NCI-H69 (cell line): Measurements from ENCODE around the gene MYLK.
"Not testable (repeated sequence)": the region's sequence is repeated elsewhere in the genome, so short reads cannot be mapped to it uniquely, and the experiment has no call there.

Experiments used
- DNase-seq: peaks from one replicate; lab custom pipeline; 2025; lab: John Stamatoyannopoulos, UW

The MYLK gene

DNA sequence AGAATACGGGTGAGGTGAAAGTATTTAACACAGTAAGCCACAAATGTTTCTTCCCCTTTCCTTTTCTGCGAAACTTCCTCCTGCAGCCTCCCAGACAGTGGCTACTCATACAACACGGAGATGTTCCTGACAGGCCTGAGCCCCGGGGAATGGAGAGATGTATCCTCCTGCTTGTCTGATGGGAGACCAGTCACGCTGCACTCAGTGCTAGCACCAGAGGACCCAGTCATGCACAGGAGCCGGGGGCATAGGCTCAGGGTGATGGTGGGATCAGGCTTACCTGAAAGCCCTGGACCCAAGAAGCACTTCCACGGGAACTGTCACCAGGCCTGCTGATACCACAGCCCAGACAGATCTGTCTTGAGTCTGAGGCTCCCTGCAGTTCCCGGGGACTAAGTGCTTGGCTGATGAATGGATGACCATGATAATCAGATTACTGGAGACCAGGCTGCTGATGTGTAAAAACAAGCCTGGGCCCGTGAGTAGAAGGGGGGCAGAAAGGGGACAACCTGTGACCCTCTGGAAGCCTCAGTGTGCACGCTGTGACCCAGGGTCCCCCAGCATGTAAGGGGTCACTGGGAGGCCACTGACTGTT is 162.9 kb downstream of the MYLK start:
- DNase-seq, result not testable (repeated sequence)

DNA sequence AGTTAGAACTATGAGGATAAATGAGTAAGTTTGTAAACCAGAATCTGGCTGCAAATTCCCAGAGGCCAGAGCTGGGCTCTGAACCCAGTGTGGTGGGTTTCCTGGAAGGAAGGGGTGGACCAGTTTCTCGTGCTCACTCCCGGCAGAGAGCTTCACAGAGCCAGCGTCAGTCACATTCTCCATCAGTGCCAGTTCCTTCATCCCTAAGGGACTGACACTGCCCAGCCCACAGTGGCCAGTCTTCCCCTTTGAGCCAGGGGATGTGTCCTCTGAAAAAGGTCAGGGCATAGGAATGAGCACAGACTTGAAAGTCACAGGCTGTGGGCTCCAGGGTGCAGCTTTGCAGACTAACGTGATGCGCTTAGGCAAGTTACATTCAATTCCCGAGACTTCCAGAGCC is 163.5 kb downstream of the MYLK start:
- DNase-seq, result no peak

- peak; percentile 16 for DNase-seq
Measured at GRCh38 chr3:123719862-123720453, 164.2 kb downstream of the MYLK start.

GRCh38 chr3:123719061-123719756 is 164.9 kb downstream of the MYLK start:
- peak; percentile 58 for DNase-seq

- DNase-seq, result no peak
Measured at GRCh38 chr3:123718108-123718507, 166.0 kb downstream of the MYLK start.

DNA sequence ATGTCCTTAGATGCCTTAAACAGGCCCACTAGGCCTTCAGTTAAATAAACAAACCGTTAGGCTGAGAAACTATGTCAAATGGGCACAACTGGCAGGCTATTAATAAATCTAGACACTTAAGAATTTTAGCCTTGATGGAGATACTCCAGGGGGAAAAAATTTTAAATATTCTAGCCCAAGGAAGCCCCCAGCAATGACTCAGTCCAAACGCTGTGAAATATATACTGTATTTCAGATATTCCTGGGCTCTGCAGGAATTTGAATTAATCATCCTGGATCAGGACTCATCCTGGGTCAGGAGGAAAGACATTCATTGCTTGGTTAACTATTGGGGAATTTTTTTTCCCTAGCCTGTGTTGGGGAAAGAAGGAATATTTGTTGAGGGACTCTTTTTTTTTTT is 166.7 kb downstream of the MYLK start:
- not testable (repeated sequence) for DNase-seq

- DNase-seq, result peak; percentile 58
Measured at GRCh38 chr3:123716411-123716810, 167.7 kb downstream of the MYLK start.

GRCh38 chr3:123713211-123713610 is 170.9 kb downstream of the MYLK start:
- DNase-seq, result no peak

GRCh38 chr3:123712077-123712860 is 171.9 kb downstream of the MYLK start:
- DNase-seq, result no peak

DNA sequence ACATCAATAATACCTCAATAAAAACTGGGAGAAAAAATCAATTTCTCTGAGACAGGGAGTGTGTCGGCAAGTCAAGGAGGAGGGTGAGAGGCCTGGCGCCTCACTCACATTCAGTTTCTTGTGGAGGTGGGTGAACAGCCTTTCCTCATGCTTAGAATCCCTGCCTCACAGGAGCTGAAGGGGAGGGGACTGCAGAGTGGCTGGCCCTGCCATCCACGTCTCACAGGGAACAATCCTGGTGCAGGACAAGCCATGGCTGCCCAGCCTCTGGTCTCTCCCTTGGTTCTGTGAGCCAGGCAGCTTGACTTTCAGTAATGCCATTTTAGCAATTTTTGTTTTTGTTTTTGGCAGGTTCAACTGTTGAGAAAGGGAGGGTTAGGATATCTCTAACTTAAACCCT is 172.8 kb downstream of the MYLK start:
- DNase-seq, result no peak

GRCh38 chr3:123708531-123708930 is 175.6 kb downstream of the MYLK start:
- DNase-seq, result no peak

DNA sequence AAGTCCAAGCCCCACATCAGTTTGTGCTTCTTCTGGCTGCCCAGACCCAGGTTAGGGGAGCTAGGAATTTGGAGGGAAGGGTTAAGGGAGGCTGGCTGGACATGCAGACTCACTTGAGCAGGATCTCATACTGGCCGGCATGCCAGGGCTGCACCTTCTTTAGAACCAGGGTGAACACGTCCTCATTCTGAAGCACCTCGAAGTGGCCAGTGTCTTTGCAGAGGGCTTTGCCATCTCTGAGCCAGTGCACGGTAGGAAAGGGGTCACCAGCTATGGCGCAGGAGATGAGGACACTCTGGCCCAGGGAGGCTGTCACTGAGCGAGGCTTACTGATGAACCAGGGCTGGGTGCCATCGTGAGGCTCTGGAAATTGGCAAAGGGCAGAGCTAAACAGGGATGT is 176.5 kb downstream of the MYLK start:
- not testable (repeated sequence) for DNase-seq

DNA sequence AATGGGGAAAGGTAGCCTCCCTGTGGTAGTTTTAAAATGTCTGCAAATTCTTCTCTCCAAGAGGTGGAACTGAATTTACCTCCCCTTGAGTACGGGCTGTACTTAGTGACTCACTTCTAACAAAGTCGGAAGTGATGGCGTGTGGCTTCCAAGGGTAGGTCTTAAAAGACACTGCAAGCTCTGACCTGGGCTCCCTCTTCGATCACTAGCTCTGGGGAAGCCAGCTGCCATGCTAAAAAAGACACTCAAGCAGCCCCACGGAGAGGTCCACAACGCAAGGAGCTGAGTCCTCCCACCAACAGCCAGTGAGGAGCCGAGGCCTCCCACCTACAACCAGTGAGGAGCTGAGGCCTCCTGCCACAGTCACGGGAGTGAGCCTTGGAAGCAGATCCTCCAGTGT is 177.3 kb downstream of the MYLK start:
- DNase-seq, result no peak

- no peak for DNase-seq
Measured at GRCh38 chr3:123705488-123706285, 178.4 kb downstream of the MYLK start.

- DNase-seq, result not testable (repeated sequence)
Measured at GRCh38 chr3:123703663-123704062, 180.5 kb downstream of the MYLK start.

- no peak for DNase-seq
Measured at GRCh38 chr3:123702720-123703119, 181.4 kb downstream of the MYLK start.

- peak; percentile 64 for DNase-seq
Measured at GRCh38 chr3:123702057-123702456, 182.1 kb downstream of the MYLK start.

GRCh38 chr3:123700791-123701722 is 183.1 kb downstream of the MYLK start:
- no peak for DNase-seq

- no peak for DNase-seq
Measured at GRCh38 chr3:123698813-123699212, 185.3 kb downstream of the MYLK start.

DNA sequence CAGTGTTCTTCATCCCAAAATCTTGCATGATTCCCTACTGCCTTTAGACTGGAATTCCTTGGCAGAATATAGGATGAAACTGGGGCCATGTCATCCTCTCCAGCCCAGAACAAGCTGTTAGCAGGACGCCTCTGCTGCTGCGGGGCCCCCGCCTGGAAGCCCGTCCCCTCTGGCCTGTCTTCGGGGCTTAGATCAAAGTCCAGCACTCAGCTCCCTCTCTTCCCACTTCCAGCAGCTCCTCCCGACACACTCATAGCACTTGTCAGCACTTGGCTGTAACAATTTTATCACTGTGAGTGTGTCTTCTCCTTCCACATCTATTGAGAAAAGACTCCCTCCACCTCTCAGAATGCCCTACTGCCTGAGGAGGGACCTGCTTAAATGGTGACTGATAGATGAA is 187.3 kb downstream of the MYLK start:
- no peak for DNase-seq
